Tibial nerve (tissue), 4 donors: Measurements from ENCODE around the gene PLD3. TPM values are rescaled to one million over a fixed set of nuclear protein-coding genes. Genes with fewer than 3 reads are reported as not detected.

ENCODE experiments used
- DNase-seq, 2 donors: peaks; one replicate each; pipeline ENCODE4 v3.0.0-alpha.2; 2019; ENCODE audit warnings: low spot score in 2 of 2
- H3K27ac ChIP-seq, 4 donors: fragments of 200-600 bp; sonication (generic) in 3 of 4; one replicate each; pipeline ENCODE4 v1.5.1; 2017 to 2019; ENCODE audit warnings: mild to moderate bottlenecking in 1 of 4
- H3K27me3 ChIP-seq, 2 donors: fragments of 200-600 bp; sonication (generic) in 1 of 2; one replicate each; pipeline versions ENCODE4 v1.5.1 to v1.6.0; 2017 to 2019
- H3K36me3 ChIP-seq, 3 donors: fragments of 200-600 bp; sonication (generic); one replicate each; pipeline ENCODE4 v1.5.1; 2018 to 2019
- H3K4me1 ChIP-seq, 4 donors: fragments of 200-600 bp; sonication (generic) in 3 of 4; one replicate each; pipeline ENCODE4 v1.5.1; 2017 to 2019
- H3K4me3 ChIP-seq, 4 donors: fragments of 200-600 bp; sonication (generic) in 3 of 4; one replicate each; pipeline ENCODE4 v1.5.1; 2017 to 2019; ENCODE audit warnings: mild to moderate bottlenecking in 1 of 4, moderate library complexity in 1 of 4
- H3K9me3 ChIP-seq, 4 donors: fragments of 200-600 bp; sonication (generic) in 3 of 4; one replicate each; pipeline ENCODE4 v1.5.1; 2017 to 2019
- CTCF ChIP-seq, 5 experiments: fragments of 200-600 bp in 3 of 5; fragments of 450-650 bp in 2 of 5; sonication (generic) in 3 of 5; IDR thresholded peaks; one replicate each; pipeline ENCODE4 v1.5.1; 2016 to 2019; ENCODE audit warnings: antibody characterized with exemption in 5 of 5, mild to moderate bottlenecking in 3 of 5, moderate library complexity in 2 of 5
- EP300 ChIP-seq, 2 donors: sonication (generic); formaldehyde crosslinking; IDR thresholded peaks; one replicate each; pipeline ENCODE4 v1.6.1; 2017; ENCODE audit warnings: antibody characterized with exemption in 2 of 2, mild to moderate bottlenecking in 1 of 2
- POLR2A ChIP-seq, 2 donors: fragments of 450-650 bp; IDR thresholded peaks; one replicate each; pipeline ENCODE4 v1.6.1; 2017; ENCODE audit warnings: antibody characterized with exemption in 2 of 2, mild to moderate bottlenecking in 2 of 2, moderate library complexity in 2 of 2
- WGBS, 2 donors: methylation state at CpG; one replicate each; pipeline ENCODE4 v1.1.5; 2018; 5-methylcytosine and 5-hydroxymethylcytosine counted together
- total RNA-seq, 4 donors: library from RNA; depleted of rRNA; stranded (reverse); fragments of >200 nt; gene quantifications; one replicate each; pipeline ENCODE4 v1.1.0, GENCODE V29; 2016

The PLD3 gene
- total RNA-seq, 4 donors from 2014 or later, result 259 to 352 (median 281) TPM

- peaks cover 0 to 10% (median 0%) of the 10 kb centered on the region in 4 donors for H3K4me1 ChIP-seq
- DNase-seq, result no peak
- no peaks in the 10 kb centered on the region for H3K9me3 ChIP-seq
- TF ChIP-seq POLR2A (IDR thresholded peaks at IDR 0.05), result no peak
- no peaks in the 10 kb centered on the region for H3K27me3 ChIP-seq
- peaks cover 0 to 32% (median 0%) of the 10 kb centered on the region in 3 donors for H3K36me3 ChIP-seq
- H3K4me3 ChIP-seq, result no peak overlapping the region
- WGBS, 2 donors, result 76% methylated on average over 6 of the region's 6 CpGs
- no peak overlapping the region for H3K27ac ChIP-seq
Observed at GRCh38 chr19:40356681-40357595, 8.4 kb downstream of the PLD3 start.

- no peak for DNase-seq
- H3K36me3 ChIP-seq, result peaks cover 0 to 32% (median 0%) of the 10 kb centered on the region in 3 donors
- no peak overlapping the region for H3K4me3 ChIP-seq
- no peaks in the 10 kb centered on the region for H3K9me3 ChIP-seq
- 60 to 65% methylated on average over 3 of the region's 3 CpGs for WGBS, 2 donors
- H3K4me1 ChIP-seq, result peaks cover 0 to 10% (median 0%) of the 10 kb centered on the region in 4 donors
- no peak overlapping the region for H3K27ac ChIP-seq
- no peak for TF ChIP-seq EP300 (IDR thresholded peaks at IDR 0.05)
- TF ChIP-seq CTCF (IDR thresholded peaks at IDR 0.05), result no peak
- TF ChIP-seq POLR2A (IDR thresholded peaks at IDR 0.05), result no peak
- H3K27me3 ChIP-seq, result no peaks in the 10 kb centered on the region
Observed at GRCh38 chr19:40357640-40358039, 9.1 kb downstream of the PLD3 start.

GRCh38 chr19:40358773-40359172 lies 10.3 kb downstream of the PLD3 start:
- no peak overlapping the region for H3K4me3 ChIP-seq
- peak in 1 of 2 donors; percentile 14 for TF ChIP-seq EP300 (IDR thresholded peaks at IDR 0.05)
- no peak for TF ChIP-seq CTCF (IDR thresholded peaks at IDR 0.05)
- no peaks in the 10 kb centered on the region for H3K9me3 ChIP-seq
- H3K4me1 ChIP-seq, result peaks cover 0 to 10% (median 0%) of the 10 kb centered on the region in 4 donors
- peaks cover 0 to 24% (median 0%) of the 10 kb centered on the region in 3 donors for H3K36me3 ChIP-seq
- no peaks in the 10 kb centered on the region for H3K27me3 ChIP-seq
- peak in 1 of 2 donors; percentile 9 for DNase-seq
- no peak overlapping the region for H3K27ac ChIP-seq
- 83 to 92% methylated on average over 5 of the region's 5 CpGs for WGBS, 2 donors

- Histone ChIP-seq H3K9me3 (no peaks in the 10 kb centered on the region), H3K27ac (no peak overlapping the region), H3K27me3 (no peaks in the 10 kb centered on the region), H3K4me1 (peaks cover 0 to 16% (median 0%) of the 10 kb centered on the region in 4 donors), H3K4me3 (no peak overlapping the region), H3K36me3 (peaks cover 0 to 14% (median 0%) of the 10 kb centered on the region in 3 donors)
- TF ChIP-seq EP300 (IDR thresholded peaks at IDR 0.05) (no peak), CTCF (IDR thresholded peaks at IDR 0.05) (no peak), POLR2A (IDR thresholded peaks at IDR 0.05) (no peak)
- WGBS, 2 donors, result 84 to 85% methylated on average over 13 of the region's 13 CpGs
- no peak for DNase-seq
Observed at GRCh38 chr19:40360020-40360707, 11.7 kb downstream of the PLD3 start.

- peak in 1 of 2 donors; percentile 41 for DNase-seq
- 76 to 83% methylated on average over 12 of the region's 12 CpGs for WGBS, 2 donors
- H3K27me3 ChIP-seq, result no peaks in the 10 kb centered on the region
- H3K9me3 ChIP-seq, result no peaks in the 10 kb centered on the region
- no peak overlapping the region for H3K27ac ChIP-seq
- no peak for TF ChIP-seq POLR2A (IDR thresholded peaks at IDR 0.05)
- no peak for TF ChIP-seq CTCF (IDR thresholded peaks at IDR 0.05)
- no peak for TF ChIP-seq EP300 (IDR thresholded peaks at IDR 0.05)
- H3K4me1 ChIP-seq, result peaks cover 0 to 22% (median 0%) of the 10 kb centered on the region in 4 donors
- H3K36me3 ChIP-seq, result peaks cover 0 to 14% (median 0%) of the 10 kb centered on the region in 3 donors
- no peak overlapping the region for H3K4me3 ChIP-seq
Observed at GRCh38 chr19:40360708-40361241, 12.3 kb downstream of the PLD3 start.
